UCSD-AML1 (cell line): ENCODE measurements around the gene SMIM8.

Experiments used
- DNase-seq: peaks from one replicate; lab custom pipeline; 2025; ENCODE audit not compliant: unreplicated experiment; lab: John Stamatoyannopoulos, UW

Gene SMIM8

GRCh38 chr6:87384038-87384437, 61.6 kb downstream of the SMIM8 start:
- DNase-seq: no peak

- no peak for DNase-seq
Observed at GRCh38 chr6:87384449-87384848, 62.1 kb downstream of the SMIM8 start.

- DNase-seq: peak; percentile 23
Observed at GRCh38 chr6:87391334-87391733, 68.9 kb downstream of the SMIM8 start.
